Stimulated activated CD8-positive, alpha-beta memory T cell treated with anti-CD3 and anti-CD28 coated beads, Interleukin-4, amount 100 ng/mL, for 24 hours (primary cell): ENCODE data around the gene QKI.

ENCODE experiments used
- DNase-seq: peaks from one replicate; pipeline ENCODE4 v3.0.0-alpha.2; 2020; ENCODE audit warnings: low read depth

Gene QKI

GRCh38 chr6:163533443-163533842 is 118.9 kb downstream of the QKI start:
- DNase-seq = no peak

- no peak for DNase-seq
Measured at GRCh38 chr6:163536770-163537169, 122.3 kb downstream of the QKI start.

- no peak for DNase-seq
Measured at GRCh38 chr6:163538331-163538730, 123.8 kb downstream of the QKI start.

GRCh38 chr6:163539101-163539762 is 124.7 kb downstream of the QKI start:
- no peak for DNase-seq

GRCh38 chr6:163543321-163543720 is 128.8 kb downstream of the QKI start:
- DNase-seq = no peak

GRCh38 chr6:163545370-163545769 is 130.9 kb downstream of the QKI start:
- no peak for DNase-seq

GRCh38 chr6:163547287-163547686 is 132.8 kb downstream of the QKI start:
- DNase-seq = no peak

GRCh38 chr6:163548624-163549023 is 134.1 kb downstream of the QKI start:
- no peak for DNase-seq

- DNase-seq = no peak
Measured at GRCh38 chr6:163554032-163554431, 139.5 kb downstream of the QKI start.

- DNase-seq = peak; percentile 33
Measured at GRCh38 chr6:163554663-163555062, 140.1 kb downstream of the QKI start.

- no peak for DNase-seq
Measured at GRCh38 chr6:163559661-163560060, 145.1 kb downstream of the QKI start.

GRCh38 chr6:163563318-163563717 is 148.8 kb downstream of the QKI start:
- no peak for DNase-seq

GRCh38 chr6:163564534-163564933 is 150.0 kb downstream of the QKI start:
- DNase-seq = no peak

- no peak for DNase-seq
Measured at GRCh38 chr6:163565140-163565539, 150.6 kb downstream of the QKI start.

GRCh38 chr6:163566056-163566455 is 151.5 kb downstream of the QKI start:
- no peak for DNase-seq

GRCh38 chr6:163568275-163568674 is 153.8 kb downstream of the QKI start:
- DNase-seq = no peak

GRCh38 chr6:163570579-163571231 is 156.2 kb downstream of the QKI start:
- no peak for DNase-seq

- DNase-seq = no peak
Measured at GRCh38 chr6:163571730-163572129, 157.2 kb downstream of the QKI start.

- no peak for DNase-seq
Measured at GRCh38 chr6:163572612-163573011, 158.1 kb downstream of the QKI start.

GRCh38 chr6:163573503-163574179 is 159.1 kb downstream of the QKI start:
- no peak for DNase-seq

- DNase-seq = no peak
Measured at GRCh38 chr6:163576114-163576513, 161.6 kb downstream of the QKI start.

GRCh38 chr6:163577404-163577803 is 162.9 kb downstream of the QKI start:
- DNase-seq = no peak

- DNase-seq = no peak
Measured at GRCh38 chr6:163579111-163579879, 164.8 kb downstream of the QKI start.
